ENCODE data around the gene PTPN3. TPM values are rescaled to one million over a fixed set of nuclear protein-coding genes. Genes with fewer than 3 reads are reported as not detected.

Gene PTPN3
- total RNA-seq, 6 donors from 2014 or later = 10.2 to 26.2 (median 15.2) TPM

DNA sequence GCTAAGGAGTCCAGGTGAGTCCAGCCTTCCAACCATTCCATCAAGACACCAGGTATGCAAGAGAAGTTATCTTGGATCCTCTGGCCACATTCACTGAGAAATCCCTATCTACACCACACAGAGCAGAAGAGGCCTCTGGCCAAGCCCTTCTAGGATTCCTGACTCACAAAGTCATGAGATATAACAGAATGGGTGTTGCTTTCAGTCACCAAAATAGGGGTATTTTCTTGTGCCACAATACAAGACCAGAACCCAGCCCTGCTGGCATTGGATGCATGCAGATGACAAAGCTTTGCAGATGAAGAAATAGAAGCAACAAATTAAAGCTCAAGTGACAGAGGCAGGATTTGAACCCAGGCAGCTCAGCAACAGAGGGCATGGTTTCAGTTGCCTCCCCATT, 73.5 kb downstream of the PTPN3 start:
- H3K27ac ChIP-seq = no peak overlapping the region
- no peaks in the 10 kb centered on the region for H3K4me1 ChIP-seq
- no peaks in the 10 kb centered on the region for H3K27me3 ChIP-seq
- DNase-seq (no peak), ATAC-seq (ENCODE audit: low FRiP score in 2 of 2) (no peak)
- TF ChIP-seq POLR2AphosphoS5 (IDR thresholded peaks at IDR 0.05) (no peak), EP300 (IDR thresholded peaks at IDR 0.05) (no peak), POLR2A (IDR thresholded peaks at IDR 0.05) (no peak)
- TF ChIP-seq, protein P1, sequence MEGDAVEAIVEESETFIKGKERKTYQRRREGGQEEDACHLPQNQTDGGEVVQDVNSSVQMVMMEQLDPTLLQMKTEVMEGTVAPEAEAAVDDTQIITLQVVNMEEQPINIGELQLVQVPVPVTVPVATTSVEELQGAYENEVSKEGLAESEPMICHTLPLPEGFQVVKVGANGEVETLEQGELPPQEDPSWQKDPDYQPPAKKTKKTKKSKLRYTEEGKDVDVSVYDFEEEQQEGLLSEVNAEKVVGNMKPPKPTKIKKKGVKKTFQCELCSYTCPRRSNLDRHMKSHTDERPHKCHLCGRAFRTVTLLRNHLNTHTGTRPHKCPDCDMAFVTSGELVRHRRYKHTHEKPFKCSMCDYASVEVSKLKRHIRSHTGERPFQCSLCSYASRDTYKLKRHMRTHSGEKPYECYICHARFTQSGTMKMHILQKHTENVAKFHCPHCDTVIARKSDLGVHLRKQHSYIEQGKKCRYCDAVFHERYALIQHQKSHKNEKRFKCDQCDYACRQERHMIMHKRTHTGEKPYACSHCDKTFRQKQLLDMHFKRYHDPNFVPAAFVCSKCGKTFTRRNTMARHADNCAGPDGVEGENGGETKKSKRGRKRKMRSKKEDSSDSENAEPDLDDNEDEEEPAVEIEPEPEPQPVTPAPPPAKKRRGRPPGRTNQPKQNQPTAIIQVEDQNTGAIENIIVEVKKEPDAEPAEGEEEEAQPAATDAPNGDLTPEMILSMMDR (IDR thresholded peaks at IDR 0.05) = no peak
- H3K36me3 ChIP-seq = peaks cover 0 to 3% (median 0%) of the 10 kb centered on the region in 4 donors
- H3K4me3 ChIP-seq = no peak overlapping the region
- H3K9me3 ChIP-seq = no peaks in the 10 kb centered on the region

DNA sequence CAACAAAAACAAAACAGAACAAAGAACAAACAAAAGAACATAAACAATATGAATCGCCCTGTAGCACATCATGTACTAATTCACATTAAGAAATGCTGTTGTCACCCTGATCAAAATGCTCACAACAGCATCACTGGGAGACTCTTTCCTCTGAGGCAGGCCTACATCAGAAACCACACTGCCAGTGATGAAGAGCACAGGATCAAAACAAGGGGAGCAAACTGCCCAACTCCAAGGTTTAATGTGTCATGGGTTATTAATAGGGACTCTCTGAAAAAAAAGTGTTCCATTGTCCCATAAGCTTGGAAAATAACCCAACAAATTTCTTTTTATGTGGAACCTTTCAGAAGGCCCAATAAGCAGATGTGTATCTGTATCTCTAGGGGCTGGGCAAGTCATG, 74.2 kb downstream of the PTPN3 start:
- peaks cover 0 to 3% (median 0%) of the 10 kb centered on the region in 4 donors for H3K36me3 ChIP-seq
- ATAC-seq (ENCODE audit: low FRiP score in 2 of 2) (no peak), DNase-seq (no peak)
- 54 to 71% methylated on average over 1 of the region's 1 CpG for WGBS, 2 donors
- H3K27ac ChIP-seq = no peak overlapping the region
- H3K4me3 ChIP-seq = no peak overlapping the region
- TF ChIP-seq POLR2AphosphoS5 (IDR thresholded peaks at IDR 0.05) = no peak
- no peak for TF ChIP-seq EP300 (IDR thresholded peaks at IDR 0.05)
- no peak for TF ChIP-seq POLR2A (IDR thresholded peaks at IDR 0.05)
- TF ChIP-seq, protein P1 (IDR thresholded peaks at IDR 0.05) = no peak
- H3K27me3 ChIP-seq = no peaks in the 10 kb centered on the region
- no peaks in the 10 kb centered on the region for H3K9me3 ChIP-seq
- H3K4me1 ChIP-seq = no peaks in the 10 kb centered on the region

DNA sequence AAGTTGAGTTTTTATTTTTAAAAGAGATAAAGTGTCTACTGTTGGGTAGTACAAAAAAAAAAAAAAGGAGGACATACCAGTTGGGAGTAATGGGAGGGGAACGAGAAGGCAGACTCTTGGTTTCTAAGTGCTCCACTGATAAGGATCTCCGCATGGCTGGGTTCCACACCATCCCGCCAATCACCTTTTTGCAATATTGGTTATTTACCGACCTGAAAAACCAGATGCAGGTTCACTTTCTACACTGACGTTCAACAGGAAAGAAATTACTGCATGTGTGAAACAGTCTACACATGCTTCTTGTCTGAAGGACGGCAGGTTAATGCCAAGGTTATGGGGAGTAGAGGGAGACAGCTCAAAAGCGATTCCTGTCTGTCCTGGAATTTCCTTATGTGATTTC, 75.5 kb downstream of the PTPN3 start:
- Histone ChIP-seq H3K9me3 (no peaks in the 10 kb centered on the region), H3K27ac (no peak overlapping the region), H3K4me3 (no peak overlapping the region), H3K27me3 (no peaks in the 10 kb centered on the region), H3K4me1 (no peaks in the 10 kb centered on the region), H3K36me3 (peaks cover 0 to 3% (median 0%) of the 10 kb centered on the region in 4 donors)
- ATAC-seq (ENCODE audit: low FRiP score in 2 of 2) (no peak), DNase-seq (no peak)
- TF ChIP-seq POLR2AphosphoS5 (IDR thresholded peaks at IDR 0.05) = no peak
- TF ChIP-seq, protein P1 (IDR thresholded peaks at IDR 0.05) = no peak
- TF ChIP-seq EP300 (IDR thresholded peaks at IDR 0.05) = no peak
- TF ChIP-seq POLR2A (IDR thresholded peaks at IDR 0.05) = no peak
- 55 to 59% methylated on average over 7 of the region's 7 CpGs for WGBS, 2 donors

DNA sequence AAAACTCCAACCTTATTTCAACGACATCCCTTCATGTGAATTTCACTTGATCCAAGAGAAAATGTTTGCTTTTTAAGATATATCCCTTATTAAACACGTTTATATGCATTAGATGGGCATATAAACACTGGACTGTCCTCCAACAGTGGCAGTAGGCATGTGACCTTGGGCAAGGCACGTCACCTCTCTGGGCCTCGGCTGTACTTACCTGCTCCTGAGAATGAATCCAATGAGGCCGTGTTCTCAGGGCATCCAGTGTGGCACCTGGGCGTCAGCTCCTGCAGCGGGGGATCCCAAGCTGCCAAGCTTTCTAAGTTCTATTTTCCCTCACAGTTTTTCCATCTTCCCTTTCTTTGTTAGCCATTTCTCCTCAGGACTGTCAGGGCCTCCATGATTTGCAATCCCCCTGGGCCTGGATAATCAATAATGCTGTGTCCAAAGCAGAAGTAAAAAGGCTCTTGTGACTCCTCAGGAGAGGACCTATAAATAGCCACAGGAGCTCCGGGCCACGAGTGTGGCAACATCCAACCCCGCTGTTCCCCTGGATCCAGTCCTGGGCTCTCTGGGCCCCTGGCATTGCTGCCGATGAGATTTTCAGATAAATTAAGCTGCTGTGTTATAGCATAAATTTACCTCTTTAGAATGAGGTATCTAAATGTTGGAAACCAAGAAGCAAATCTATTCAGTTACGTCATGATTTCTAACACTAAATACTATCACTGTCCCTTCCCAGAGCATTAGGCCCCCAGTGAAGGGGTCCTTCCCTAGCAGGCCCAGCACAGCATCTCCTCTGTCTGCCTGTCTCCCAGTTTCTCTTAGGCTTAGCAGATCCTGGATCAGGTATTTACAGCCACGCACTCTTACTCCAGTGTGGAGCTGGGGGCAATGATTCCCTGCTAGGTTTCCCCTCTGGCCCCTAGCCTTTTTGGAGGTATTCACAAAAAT, 76.8 kb downstream of the PTPN3 start:
- ATAC-seq (ENCODE audit: low FRiP score in 2 of 2) (no peak), DNase-seq (no peak)
- no peak overlapping the region for H3K27ac ChIP-seq
- H3K27me3 ChIP-seq = no peaks in the 10 kb centered on the region
- no peaks in the 10 kb centered on the region for H3K9me3 ChIP-seq
- TF ChIP-seq, protein P1 (IDR thresholded peaks at IDR 0.05) = no peak
- TF ChIP-seq EP300 (IDR thresholded peaks at IDR 0.05) (no peak), POLR2A (IDR thresholded peaks at IDR 0.05) (no peak), POLR2AphosphoS5 (IDR thresholded peaks at IDR 0.05) (no peak)
- peaks cover 0 to 3% (median 0%) of the 10 kb centered on the region in 4 donors for H3K36me3 ChIP-seq
- no peak overlapping the region for H3K4me3 ChIP-seq
- 73 to 76% methylated on average over 13 of the region's 13 CpGs for WGBS, 2 donors
- no peaks in the 10 kb centered on the region for H3K4me1 ChIP-seq
